NCI-H774 (cell line): ENCODE measurements around the gene AP3D1.
"Not testable (repeated sequence)": the region's sequence is repeated elsewhere in the genome, so short reads cannot be mapped to it uniquely, and the experiment has no call there.

ENCODE experiments used
- DNase-seq: peaks from one replicate; lab custom pipeline; 2025; lab: John Stamatoyannopoulos, UW

AP3D1 gene

GRCh38 chr19:2151339-2152229 is at the start of gene AP3D1:
Gene AP3D1 (minus strand): TSS chr19:2151566. CDS start chr19:2151334, 232 bp downstream.
- peak; percentile 99 for DNase-seq

- not testable (repeated sequence) for DNase-seq
These were observed 49.4 kb upstream of the AP3D1 start for GRCh38 chr19:2200624-2201294.

- DNase-seq = no peak
These were observed 48.7 kb upstream of the AP3D1 start for GRCh38 chr19:2199861-2200623.

- no peak for DNase-seq
These were observed 47.8 kb upstream of the AP3D1 start for GRCh38 chr19:2199215-2199614.

- DNase-seq = no peak
These were observed 47.0 kb upstream of the AP3D1 start for GRCh38 chr19:2198317-2198716.

- no peak for DNase-seq
These were observed 45.9 kb upstream of the AP3D1 start for GRCh38 chr19:2197270-2197669.

GRCh38 chr19:2195914-2196313 is 44.5 kb upstream of the AP3D1 start:
- DNase-seq = no peak

- DNase-seq = no peak
These were observed 44.0 kb upstream of the AP3D1 start for GRCh38 chr19:2195361-2195760.

- DNase-seq = no peak
These were observed 43.2 kb upstream of the AP3D1 start for GRCh38 chr19:2194513-2195078.

GRCh38 chr19:2193807-2194206 is 42.4 kb upstream of the AP3D1 start:
- no peak for DNase-seq

GRCh38 chr19:2192862-2193261 is 41.5 kb upstream of the AP3D1 start:
- no peak for DNase-seq

- no peak for DNase-seq
These were observed 40.3 kb upstream of the AP3D1 start for GRCh38 chr19:2191456-2192310.

- no peak for DNase-seq
These were observed 39.6 kb upstream of the AP3D1 start for GRCh38 chr19:2190848-2191455.

GRCh38 chr19:2189880-2190279 is 38.5 kb upstream of the AP3D1 start:
- DNase-seq = no peak

GRCh38 chr19:2188708-2189385 is 37.5 kb upstream of the AP3D1 start:
- no peak for DNase-seq

GRCh38 chr19:2187159-2187558 is 35.8 kb upstream of the AP3D1 start:
- no peak for DNase-seq

GRCh38 chr19:2186071-2186846 is 34.9 kb upstream of the AP3D1 start:
- no peak for DNase-seq

GRCh38 chr19:2185734-2186070 is 34.3 kb upstream of the AP3D1 start:
- no peak for DNase-seq

- DNase-seq = no peak
These were observed 33.1 kb upstream of the AP3D1 start for GRCh38 chr19:2184422-2184975.
